ENCODE data around the gene PVALEF.

The PVALEF gene

DNA sequence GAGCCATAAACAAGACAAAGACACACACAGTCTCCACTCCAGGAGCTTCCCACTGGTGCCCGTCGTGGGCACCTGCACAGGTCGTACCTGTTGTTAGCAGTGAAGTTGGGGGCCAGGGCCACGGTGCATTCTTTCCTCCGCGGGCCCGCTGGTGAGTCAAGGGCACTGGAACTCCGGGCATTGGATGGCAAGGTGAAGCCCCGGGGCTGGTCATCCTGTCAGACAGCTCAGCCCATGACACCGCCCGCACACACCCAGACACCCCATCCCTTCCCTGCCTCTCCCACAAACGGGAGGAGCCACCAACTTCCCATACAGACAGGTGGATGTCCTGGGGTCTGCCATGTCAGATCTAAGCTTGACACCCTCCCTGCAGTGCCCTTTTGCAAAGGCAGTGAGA lies 41.4 kb downstream of the PVALEF start:
- no peak overlapping the region for H3K4me3 ChIP-seq (replicated peaks; ENCODE audit: insufficient read depth, low read length)
- no peak for DNase-seq (ENCODE audit: low read depth in 1 of 2, low spot score in 1 of 2)
- no peaks in the 10 kb centered on the region for H3K27me3 ChIP-seq (ENCODE audit: insufficient read depth, poor library complexity, severe bottlenecking)
- H3K27ac ChIP-seq (replicated peaks) = no peak overlapping the region
- TF ChIP-seq, protein P1, sequence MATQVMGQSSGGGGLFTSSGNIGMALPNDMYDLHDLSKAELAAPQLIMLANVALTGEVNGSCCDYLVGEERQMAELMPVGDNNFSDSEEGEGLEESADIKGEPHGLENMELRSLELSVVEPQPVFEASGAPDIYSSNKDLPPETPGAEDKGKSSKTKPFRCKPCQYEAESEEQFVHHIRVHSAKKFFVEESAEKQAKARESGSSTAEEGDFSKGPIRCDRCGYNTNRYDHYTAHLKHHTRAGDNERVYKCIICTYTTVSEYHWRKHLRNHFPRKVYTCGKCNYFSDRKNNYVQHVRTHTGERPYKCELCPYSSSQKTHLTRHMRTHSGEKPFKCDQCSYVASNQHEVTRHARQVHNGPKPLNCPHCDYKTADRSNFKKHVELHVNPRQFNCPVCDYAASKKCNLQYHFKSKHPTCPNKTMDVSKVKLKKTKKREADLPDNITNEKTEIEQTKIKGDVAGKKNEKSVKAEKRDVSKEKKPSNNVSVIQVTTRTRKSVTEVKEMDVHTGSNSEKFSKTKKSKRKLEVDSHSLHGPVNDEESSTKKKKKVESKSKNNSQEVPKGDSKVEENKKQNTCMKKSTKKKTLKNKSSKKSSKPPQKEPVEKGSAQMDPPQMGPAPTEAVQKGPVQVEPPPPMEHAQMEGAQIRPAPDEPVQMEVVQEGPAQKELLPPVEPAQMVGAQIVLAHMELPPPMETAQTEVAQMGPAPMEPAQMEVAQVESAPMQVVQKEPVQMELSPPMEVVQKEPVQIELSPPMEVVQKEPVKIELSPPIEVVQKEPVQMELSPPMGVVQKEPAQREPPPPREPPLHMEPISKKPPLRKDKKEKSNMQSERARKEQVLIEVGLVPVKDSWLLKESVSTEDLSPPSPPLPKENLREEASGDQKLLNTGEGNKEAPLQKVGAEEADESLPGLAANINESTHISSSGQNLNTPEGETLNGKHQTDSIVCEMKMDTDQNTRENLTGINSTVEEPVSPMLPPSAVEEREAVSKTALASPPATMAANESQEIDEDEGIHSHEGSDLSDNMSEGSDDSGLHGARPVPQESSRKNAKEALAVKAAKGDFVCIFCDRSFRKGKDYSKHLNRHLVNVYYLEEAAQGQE (IDR thresholded peaks at IDR 0.05; ENCODE audit: insufficient replicate concordance, low read depth) = no peak
- TF ChIP-seq, protein P2, sequence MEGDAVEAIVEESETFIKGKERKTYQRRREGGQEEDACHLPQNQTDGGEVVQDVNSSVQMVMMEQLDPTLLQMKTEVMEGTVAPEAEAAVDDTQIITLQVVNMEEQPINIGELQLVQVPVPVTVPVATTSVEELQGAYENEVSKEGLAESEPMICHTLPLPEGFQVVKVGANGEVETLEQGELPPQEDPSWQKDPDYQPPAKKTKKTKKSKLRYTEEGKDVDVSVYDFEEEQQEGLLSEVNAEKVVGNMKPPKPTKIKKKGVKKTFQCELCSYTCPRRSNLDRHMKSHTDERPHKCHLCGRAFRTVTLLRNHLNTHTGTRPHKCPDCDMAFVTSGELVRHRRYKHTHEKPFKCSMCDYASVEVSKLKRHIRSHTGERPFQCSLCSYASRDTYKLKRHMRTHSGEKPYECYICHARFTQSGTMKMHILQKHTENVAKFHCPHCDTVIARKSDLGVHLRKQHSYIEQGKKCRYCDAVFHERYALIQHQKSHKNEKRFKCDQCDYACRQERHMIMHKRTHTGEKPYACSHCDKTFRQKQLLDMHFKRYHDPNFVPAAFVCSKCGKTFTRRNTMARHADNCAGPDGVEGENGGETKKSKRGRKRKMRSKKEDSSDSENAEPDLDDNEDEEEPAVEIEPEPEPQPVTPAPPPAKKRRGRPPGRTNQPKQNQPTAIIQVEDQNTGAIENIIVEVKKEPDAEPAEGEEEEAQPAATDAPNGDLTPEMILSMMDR (IDR thresholded peaks at IDR 0.05; ENCODE audit: insufficient read depth, low read length) = no peak
- no peak for TF ChIP-seq SPI1 (IDR thresholded peaks at IDR 0.05; ENCODE audit: borderline replicate concordance, low read depth)
- TF ChIP-seq POLR2AphosphoS5 (IDR thresholded peaks at IDR 0.05; ENCODE audit: low read depth) = no peak
- TF ChIP-seq GABPA (IDR thresholded peaks at IDR 0.05; ENCODE audit: low read depth) = no peak

DNA sequence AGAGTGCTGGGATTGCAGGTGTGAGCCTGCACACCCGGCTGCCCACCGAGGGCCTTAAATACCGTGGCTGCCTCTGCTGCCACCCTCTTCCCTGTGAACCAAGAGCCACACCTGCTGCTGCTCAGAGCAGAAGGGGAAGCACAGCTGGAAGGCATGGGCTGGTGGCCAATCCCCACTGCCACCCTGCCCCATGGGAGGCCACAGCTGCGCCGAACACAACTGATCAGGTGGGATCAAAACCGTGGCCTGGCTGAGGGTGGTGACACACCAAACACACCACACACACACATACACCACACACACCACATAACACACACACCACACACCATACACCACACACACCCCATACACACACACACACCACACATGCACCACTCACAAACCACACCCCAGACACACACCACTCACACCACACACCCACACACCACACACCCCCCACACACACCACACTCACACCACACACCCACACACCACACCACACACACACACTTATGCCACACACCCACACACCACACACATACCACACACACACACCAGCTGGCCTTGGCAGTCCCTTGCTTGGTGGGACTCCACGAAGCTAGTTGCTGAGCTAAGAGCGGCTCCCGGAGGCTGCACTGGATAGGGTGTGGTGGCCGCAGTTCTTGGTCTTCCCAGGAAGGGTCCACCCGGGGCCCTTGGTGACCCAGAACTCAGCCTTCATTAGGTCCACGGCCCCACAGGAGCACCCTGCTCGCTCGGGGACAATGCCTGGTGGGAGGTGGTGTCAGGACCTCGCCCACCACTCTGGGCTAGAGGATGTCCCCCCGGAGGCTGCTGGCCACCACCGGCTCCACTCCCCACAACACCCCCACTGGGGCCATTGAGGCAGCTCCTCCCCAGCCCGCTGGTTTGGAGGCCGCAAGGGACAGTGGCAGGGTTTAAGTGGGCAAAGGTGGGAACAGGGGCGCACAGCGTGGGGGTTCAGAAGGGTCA lies 42.6 kb downstream of the PVALEF start:
- H3K4me3 ChIP-seq (replicated peaks; ENCODE audit: insufficient read depth, low read length) = no peak overlapping the region
- no peaks in the 10 kb centered on the region for H3K27me3 ChIP-seq (ENCODE audit: insufficient read depth, poor library complexity, severe bottlenecking)
- TF ChIP-seq SPI1 (IDR thresholded peaks at IDR 0.05; ENCODE audit: borderline replicate concordance, low read depth) = no peak
- TF ChIP-seq, protein P1 (IDR thresholded peaks at IDR 0.05; ENCODE audit: insufficient replicate concordance, low read depth) = no peak
- TF ChIP-seq POLR2AphosphoS5 (IDR thresholded peaks at IDR 0.05; ENCODE audit: low read depth) = peak; percentile 81
- no peak overlapping the region for H3K27ac ChIP-seq (replicated peaks)
- DNase-seq (ENCODE audit: low read depth in 1 of 2, low spot score in 1 of 2) = peak in 1 of 2 experiments; percentile 71

DNA sequence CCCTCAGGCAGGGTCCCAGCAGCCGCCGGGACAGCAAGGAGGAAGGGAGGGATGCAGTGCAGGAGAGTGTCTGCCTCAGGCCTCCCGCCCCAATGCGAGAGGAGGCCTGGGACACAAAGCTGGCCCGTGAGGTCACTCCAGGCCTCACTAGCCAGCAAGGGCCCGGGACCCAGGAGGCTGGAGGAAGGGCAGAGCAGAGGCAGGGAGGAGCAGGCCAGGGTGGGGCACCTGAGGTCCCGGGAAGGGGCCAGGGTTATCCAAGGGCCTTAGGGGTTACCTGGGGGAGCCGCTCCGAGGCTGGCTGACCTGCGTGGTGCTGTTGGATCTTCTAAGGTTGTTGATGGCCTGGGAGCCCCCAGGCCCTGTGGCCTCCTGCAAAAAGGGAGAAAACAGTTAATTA lies 43.3 kb downstream of the PVALEF start:
- DNase-seq (ENCODE audit: low read depth in 1 of 2, low spot score in 1 of 2) = no peak
- no peak overlapping the region for H3K27ac ChIP-seq (replicated peaks)

More for the DNA sequence above, 43.3 kb downstream of the PVALEF start:
- Histone ChIP-seq H3K27me3 (ENCODE audit: insufficient read depth, poor library complexity, severe bottlenecking) (no peaks in the 10 kb centered on the region), H3K4me3 (replicated peaks; ENCODE audit: insufficient read depth, low read length) (no peak overlapping the region)
- TF ChIP-seq POLR2AphosphoS5 (IDR thresholded peaks at IDR 0.05; ENCODE audit: low read depth) (no peak), GABPA (IDR thresholded peaks at IDR 0.05; ENCODE audit: low read depth) (no peak), SPI1 (IDR thresholded peaks at IDR 0.05; ENCODE audit: borderline replicate concordance, low read depth) (no peak)
- TF ChIP-seq, protein P2 (IDR thresholded peaks at IDR 0.05; ENCODE audit: insufficient read depth, low read length) = no peak
- TF ChIP-seq, protein P1 (IDR thresholded peaks at IDR 0.05; ENCODE audit: insufficient replicate concordance, low read depth) = no peak
